Renal cortical epithelial cell (primary cell): Measurements from ENCODE around the gene IBSP. TPM values are rescaled to one million over a fixed set of nuclear protein-coding genes. Genes with fewer than 3 reads are reported as not detected.
A peak's percentile ranks its signal among the peaks of the same experiment; 100 is the strongest.

Source experiments
- DNase-seq: peaks from one replicate; pipeline ENCODE4 v3.0.0-alpha.2; 2011; ENCODE audit warnings: low read depth
- total RNA-seq: library from RNA; depleted of rRNA; stranded (reverse); fragments of >200 nt; gene quantifications from 2 replicates; pipeline ENCODE4 v1.2.3, GENCODE V29; 2014

IBSP gene
- total RNA-seq, 1 donor from 2014 or later = not detected

GRCh38 chr4:87838205-87838604 lies 38.9 kb downstream of the IBSP start:
- no peak for DNase-seq

GRCh38 chr4:87838890-87839591 lies 39.7 kb downstream of the IBSP start:
- no peak for DNase-seq

- DNase-seq = no peak
Observed at GRCh38 chr4:87839592-87839946, 40.2 kb downstream of the IBSP start.

- DNase-seq = no peak
Observed at GRCh38 chr4:87840149-87840548, 40.8 kb downstream of the IBSP start.

- DNase-seq = peak; percentile 82
Observed at GRCh38 chr4:87843936-87844335, 44.6 kb downstream of the IBSP start.

GRCh38 chr4:87844452-87844851 lies 45.1 kb downstream of the IBSP start:
- no peak for DNase-seq

- no peak for DNase-seq
Observed at GRCh38 chr4:87846226-87846625, 46.9 kb downstream of the IBSP start.

GRCh38 chr4:87848622-87849351 lies 49.4 kb downstream of the IBSP start:
- DNase-seq = peak; percentile 68

- no peak for DNase-seq
Observed at GRCh38 chr4:87849612-87850011, 50.3 kb downstream of the IBSP start.

GRCh38 chr4:87851332-87851731 lies 52.0 kb downstream of the IBSP start:
- DNase-seq = no peak

GRCh38 chr4:87851953-87852352 lies 52.6 kb downstream of the IBSP start:
- DNase-seq = no peak

GRCh38 chr4:87853108-87853507 lies 53.8 kb downstream of the IBSP start:
- peak; percentile 82 for DNase-seq

GRCh38 chr4:87853891-87854290 lies 54.5 kb downstream of the IBSP start:
- DNase-seq = no peak

GRCh38 chr4:87855559-87855958 lies 56.2 kb downstream of the IBSP start:
- DNase-seq = no peak

GRCh38 chr4:87856816-87857215 lies 57.5 kb downstream of the IBSP start:
- DNase-seq = peak; percentile 64

- peak; percentile 60 for DNase-seq
Observed at GRCh38 chr4:87857789-87858188, 58.4 kb downstream of the IBSP start.

Other genes with a start within 250 kb of the IBSP start
- not detected in 2 replicates for gene DSPP, start 191.0 kb upstream of the IBSP start, total RNA-seq
- gene DMP1, start 149.3 kb upstream of the IBSP start, total RNA-seq = not detected in 2 replicates
- not detected in 2 replicates for gene MEPE, start 33.4 kb downstream of the IBSP start, total RNA-seq
- gene SPP1, start 176.2 kb downstream of the IBSP start, total RNA-seq = 723 and 3,280 TPM in 2 replicates
- gene PKD2, start 208.1 kb downstream of the IBSP start, total RNA-seq = 29.2 and 189 TPM in 2 replicates